Measurements from ENCODE around the gene FOS. TPM values are rescaled to one million over a fixed set of nuclear protein-coding genes. Genes with fewer than 3 reads are reported as not detected.
A peak's percentile ranks its signal among the peaks of the same experiment; 100 is the strongest.
"Not testable (repeated sequence)": the region's sequence is repeated elsewhere in the genome, so short reads cannot be mapped to it uniquely, and the experiment has no call there.

FOS gene
- total RNA-seq, 1 donor from 2014 or later, result 32.9 TPM

GRCh38 chr14:75307700-75308379 is 29.2 kb downstream of the FOS start:
- Histone ChIP-seq H4K20me1 (ENCODE audit: low read depth) (no peaks in the 10 kb centered on the region), H3K4me2 (no peak overlapping the region), H3K9me3 (ENCODE audit: low read depth) (no peaks in the 10 kb centered on the region), H3K27me3 (no peaks in the 10 kb centered on the region), H3K27ac (no peak overlapping the region), H3K36me3 (no peaks in the 10 kb centered on the region), H2AFZ (replicated peaks) (peak overlapping the region; percentile 99), H3K4me3 (no peak overlapping the region), H3K9ac (no peak overlapping the region), H3K79me2 (ENCODE audit: low read depth) (no peaks in the 10 kb centered on the region), H3K4me1 (peaks cover 4% of the 10 kb centered on the region), H3F3A (ENCODE audit: low read depth) (peaks cover 15% of the 10 kb centered on the region)
- H3K27ac Mint-ChIP-seq, result no peak overlapping the region
- peaks cover 17% of the 10 kb centered on the region for H3K4me1 Mint-ChIP-seq
- H3K36me3 Mint-ChIP-seq, result no peaks in the 10 kb centered on the region
- H3K9me3 Mint-ChIP-seq, result no peaks in the 10 kb centered on the region
- H3K4me3 Mint-ChIP-seq, result no peak overlapping the region
- H3K27me3 Mint-ChIP-seq (ENCODE audit: insufficient read depth, low read depth), result peaks cover 4% of the 10 kb centered on the region
- no peak for TF ChIP-seq EZH2phosphoT487 (IDR thresholded peaks at IDR 0.05)
- TF ChIP-seq CTCF (IDR thresholded peaks at IDR 0.05), result peak; percentile 97
- DNase-seq (ENCODE audit: low spot score), result peak; percentile 95

DNA sequence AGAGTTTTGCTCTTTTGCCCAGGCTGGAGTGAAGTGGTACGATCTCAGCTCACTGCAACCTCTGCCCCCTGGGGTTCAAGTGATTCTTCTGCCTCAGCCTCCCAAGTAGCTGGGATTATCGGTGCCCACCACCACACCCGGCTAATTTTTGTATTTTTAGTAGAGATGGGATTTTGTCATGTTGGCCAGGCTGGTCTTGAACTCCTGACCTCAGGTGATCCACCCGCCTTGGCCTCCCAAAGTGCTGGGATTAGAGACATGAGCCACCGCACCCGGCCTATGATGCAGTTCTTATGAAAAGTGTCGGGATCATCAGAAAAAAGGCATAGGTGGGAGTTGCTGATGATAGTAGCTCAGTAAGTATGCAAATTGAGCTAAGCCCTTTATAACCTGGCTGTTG is 30.4 kb downstream of the FOS start:
- Mint-ChIP-seq H3K4me1 (peaks cover 17% of the 10 kb centered on the region), H3K27ac (peak overlapping the region; percentile 66)
- not testable (repeated sequence) for H3K4me3 ChIP-seq; H3K27me3 ChIP-seq; H3K27ac ChIP-seq; H3K27me3 Mint-ChIP-seq (ENCODE audit: insufficient read depth, low read depth); H3K4me1 ChIP-seq; H2AFZ ChIP-seq (replicated peaks); H3K9me3 ChIP-seq (ENCODE audit: low read depth); H3K36me3 Mint-ChIP-seq; DNase-seq (ENCODE audit: low spot score); H3K9me3 Mint-ChIP-seq; H3K4me3 Mint-ChIP-seq; H3K4me2 ChIP-seq; H3K79me2 ChIP-seq (ENCODE audit: low read depth); H4K20me1 ChIP-seq (ENCODE audit: low read depth); H3K9ac ChIP-seq; H3K36me3 ChIP-seq
- H3F3A ChIP-seq (ENCODE audit: low read depth), result peaks cover 15% of the 10 kb centered on the region

DNA sequence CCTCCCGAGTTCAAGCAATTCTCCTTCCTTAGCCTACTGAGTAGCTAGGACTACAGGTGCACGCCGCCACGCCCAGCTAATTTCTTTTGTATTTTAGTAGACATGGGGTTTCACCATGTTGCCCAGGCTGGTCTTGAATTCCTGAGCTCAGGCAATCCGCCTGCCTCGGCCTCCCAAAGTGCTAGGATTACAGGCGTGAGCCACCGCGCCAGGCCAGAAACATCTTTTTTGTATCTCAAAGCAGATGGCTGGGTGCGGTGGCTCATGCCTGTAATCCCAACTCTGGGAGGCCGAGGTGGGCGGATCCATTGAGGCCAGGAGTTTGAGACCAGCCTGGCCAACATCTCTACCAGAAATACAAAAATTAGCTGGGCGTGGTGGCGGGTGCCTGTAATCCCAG is 30.9 kb downstream of the FOS start:
- H3K4me2 ChIP-seq, H3K9me3 Mint-ChIP-seq: not testable (repeated sequence)
- H3F3A ChIP-seq (ENCODE audit: low read depth), result peaks cover 15% of the 10 kb centered on the region

DNA sequence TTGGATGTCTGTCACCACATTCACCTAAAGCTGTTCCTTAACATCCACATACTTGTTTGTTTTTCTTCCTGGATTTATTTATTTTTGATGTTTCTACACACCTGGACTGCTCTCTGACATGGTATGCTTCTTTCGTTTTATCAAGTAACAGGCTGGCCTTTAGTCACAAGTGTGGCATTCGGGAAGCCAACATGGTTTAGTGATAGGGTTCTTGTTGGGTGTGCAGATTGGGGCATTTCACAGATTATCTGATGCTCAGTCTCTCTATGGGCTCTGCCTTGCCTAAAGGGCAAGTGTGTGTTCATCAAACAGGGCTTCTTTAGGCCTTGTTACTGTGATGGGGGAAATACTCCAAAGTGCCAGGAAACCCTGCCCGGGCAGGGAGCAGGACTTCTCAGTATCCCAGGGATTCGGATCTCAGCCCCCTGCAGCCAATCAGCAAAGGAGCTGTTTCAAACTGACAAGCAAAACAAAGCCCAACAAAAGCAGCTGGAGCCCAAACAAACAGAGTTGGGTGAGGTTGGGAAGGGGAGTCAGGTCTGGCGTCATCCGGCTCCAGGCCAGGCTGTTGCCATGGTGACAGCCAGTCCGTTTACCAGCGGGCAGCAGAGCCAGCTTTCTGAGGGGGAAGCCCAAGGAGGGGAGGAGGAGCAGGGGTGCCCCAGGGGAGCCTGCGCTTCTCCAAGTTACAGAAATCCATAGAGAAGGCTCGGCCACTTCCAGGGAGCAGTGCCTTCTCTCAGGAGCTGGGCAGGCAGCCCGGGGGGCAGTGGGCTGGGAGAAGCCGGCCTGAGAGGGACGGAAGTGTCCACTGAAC is 31.9 kb downstream of the FOS start:
- no peak overlapping the region for H3K4me3 ChIP-seq
- H3K79me2 ChIP-seq (ENCODE audit: low read depth), result no peaks in the 10 kb centered on the region
- Mint-ChIP-seq H3K27ac (peak overlapping the region; percentile 97), H3K4me1 (peaks cover 17% of the 10 kb centered on the region), H3K36me3 (no peaks in the 10 kb centered on the region), H3K27me3 (ENCODE audit: insufficient read depth, low read depth) (peaks cover 4% of the 10 kb centered on the region), H3K4me3 (no peak overlapping the region), H3K9me3 (no peaks in the 10 kb centered on the region)
- no peak overlapping the region for H3K4me2 ChIP-seq
- H3K36me3 ChIP-seq, result no peaks in the 10 kb centered on the region
- no peak overlapping the region for H3K9ac ChIP-seq
- DNase-seq (ENCODE audit: low spot score), result peak; percentile 89
- no peaks in the 10 kb centered on the region for H3K27me3 ChIP-seq
- H4K20me1 ChIP-seq (ENCODE audit: low read depth), result no peaks in the 10 kb centered on the region
- H2AFZ ChIP-seq (replicated peaks), result peak overlapping the region; percentile 40
- H3K4me1 ChIP-seq, result peaks cover 4% of the 10 kb centered on the region
- no peak overlapping the region for H3K27ac ChIP-seq
- H3K9me3 ChIP-seq (ENCODE audit: low read depth), result no peaks in the 10 kb centered on the region
- TF ChIP-seq CTCF (IDR thresholded peaks at IDR 0.05) (no peak), EZH2phosphoT487 (IDR thresholded peaks at IDR 0.05) (no peak), EZH2 (IDR thresholded peaks at IDR 0.05) (no peak)
- H3F3A ChIP-seq (ENCODE audit: low read depth), result peaks cover 15% of the 10 kb centered on the region

More for the DNA sequence above, 30.9 kb downstream of the FOS start:
- not testable (repeated sequence) for H3K4me1 ChIP-seq; H2AFZ ChIP-seq (replicated peaks); H4K20me1 ChIP-seq (ENCODE audit: low read depth); H3K4me3 Mint-ChIP-seq; H3K36me3 ChIP-seq; H3K36me3 Mint-ChIP-seq; H3K9me3 ChIP-seq (ENCODE audit: low read depth); H3K27me3 ChIP-seq; H3K4me3 ChIP-seq; DNase-seq (ENCODE audit: low spot score); H3K27me3 Mint-ChIP-seq (ENCODE audit: insufficient read depth, low read depth); H3K79me2 ChIP-seq (ENCODE audit: low read depth); H3K27ac ChIP-seq; H3K9ac ChIP-seq; H3K27ac Mint-ChIP-seq
- H3K4me1 Mint-ChIP-seq, result peaks cover 17% of the 10 kb centered on the region

Data from neural progenitor cell (in vitro differentiated cells).